IMR-90 (cell line): ENCODE data around the gene STOML1. TPM values are rescaled to one million over a fixed set of nuclear protein-coding genes. Genes with fewer than 3 reads are reported as not detected.

Experiments
- ATAC-seq: fragments of 200-7000 bp; cut with Tn5 transposase; 2 replicates; pipeline ENCODE4 v1.9.1; 2020; ENCODE audit warnings: low read depth, mild to moderate bottlenecking, moderate library complexity
- BruUV-seq: library from RNA; stranded (reverse); fragments of 400-500 nt; replicated peaks from 2 replicates; lab custom pipeline; 2021; lab: Mats Ljungman, UMichigan
- CTCF ChIA-PET: fragments of 300-600 bp; formaldehyde crosslinking; extraction: SDS; loops from one replicate; lab custom pipeline; 2021; ENCODE audit warnings: antibody characterized with exemption; lab: Yijun Ruan, JAX
- POLR2A ChIA-PET: fragments of 300-600 bp; sonication (Branson Sonifier 250); formaldehyde crosslinking; loops from one replicate; lab custom pipeline; 2022; ENCODE audit warnings: antibody characterized with exemption; ENCODE audit not compliant: unreplicated experiment; lab: Charles Lee
- DNase-seq: peaks from one replicate; pipeline ENCODE4 v3.0.0; 2013
- H2AFZ ChIP-seq: replicated peaks from 2 replicates; pipeline ENCODE3; 2013; ENCODE audit warnings: low read length, mild to moderate bottlenecking; ENCODE audit not compliant: poor library complexity
- H2AK5ac ChIP-seq: 2 replicates; pipeline ENCODE4 v1.6.1; 2013; ENCODE audit warnings: low read depth, low read length, inconsistent platforms
- H2AK9ac ChIP-seq: replicated peaks from 2 replicates; pipeline ENCODE3; 2013; ENCODE audit warnings: mild to moderate bottlenecking, low read depth, low read length, moderate library complexity; ENCODE audit not compliant: poor library complexity
- H2BK120ac ChIP-seq: 2 replicates; pipeline ENCODE4 v1.6.1; 2013; ENCODE audit warnings: low read depth, low read length, inconsistent platforms
- H2BK15ac ChIP-seq: 3 replicates; pipeline ENCODE4 v1.6.1; 2013; ENCODE audit warnings: low read depth, low read length, inconsistent platforms
- H2BK20ac ChIP-seq: 2 replicates; pipeline ENCODE4 v1.6.1; 2013; ENCODE audit warnings: low read depth, mild to moderate bottlenecking, inconsistent platforms, low read length, moderate library complexity
- H2BK5ac ChIP-seq: 2 replicates; pipeline ENCODE4 v1.6.1; 2013; ENCODE audit warnings: mild to moderate bottlenecking, low read depth, low read length, inconsistent platforms; ENCODE audit not compliant: poor library complexity, severe bottlenecking
- H3K14ac ChIP-seq: replicated peaks from 2 replicates; pipeline ENCODE4 v1.6.1; 2013; ENCODE audit warnings: low read depth, low read length, inconsistent platforms
- H3K18ac ChIP-seq: 2 replicates; pipeline ENCODE4 v1.6.1; 2013; ENCODE audit warnings: low read depth, low read length, control low read depth
- H3K23ac ChIP-seq: 2 replicates; pipeline ENCODE4 v1.6.1; 2013; ENCODE audit warnings: low read depth, low read length, inconsistent platforms
- H3K27ac ChIP-seq: 2 replicates; pipeline ENCODE4 v1.5.1; 2013; ENCODE audit warnings: mild to moderate bottlenecking, control low read depth, low read length; ENCODE audit not compliant: insufficient read depth
- H3K27me3 ChIP-seq: 2 replicates; pipeline ENCODE4 v1.6.1; 2013; ENCODE audit warnings: low read length; ENCODE audit not compliant: control insufficient read depth, insufficient read depth
- H3K36me3 ChIP-seq: 2 replicates; pipeline ENCODE4 v1.6.1; 2013; ENCODE audit warnings: low read length, mixed read lengths; ENCODE audit not compliant: control insufficient read depth, insufficient read depth
- H3K4ac ChIP-seq: 2 replicates; pipeline ENCODE4 v1.6.1; 2013; ENCODE audit warnings: low read depth, low read length, inconsistent platforms
- H3K4me1 ChIP-seq: 2 replicates; pipeline ENCODE4 v1.6.1; 2013; ENCODE audit warnings: low read length, mixed read lengths; ENCODE audit not compliant: control insufficient read depth, insufficient read depth
- H3K4me2 ChIP-seq: 2 replicates; pipeline ENCODE4 v1.6.1; 2013; ENCODE audit warnings: low read depth, mild to moderate bottlenecking, control low read depth, low read length, moderate library complexity
- H3K4me3 ChIP-seq: 2 replicates; pipeline ENCODE4 v1.5.1; 2013; ENCODE audit warnings: low read depth, mild to moderate bottlenecking, control low read depth, low read length, moderate library complexity; ENCODE audit not compliant: insufficient read depth
- H3K56ac ChIP-seq: 2 replicates; pipeline ENCODE4 v1.6.1; 2013; ENCODE audit warnings: low read length, inconsistent platforms; ENCODE audit not compliant: insufficient read depth; ENCODE audit errors: extremely low read depth
- H3K79me1 ChIP-seq, 2 experiments: 2 replicates each; pipeline ENCODE4 v1.6.1; 2013; ENCODE audit warnings: low read length in 2 of 2, inconsistent platforms in 1 of 2, low read depth in 1 of 2
- H3K9ac ChIP-seq: 2 replicates; pipeline ENCODE4 v1.6.1; 2013; ENCODE audit warnings: low read depth, low read length, control low read depth
- H3K9me1 ChIP-seq: 2 replicates; pipeline ENCODE4 v1.6.1; 2013; ENCODE audit warnings: low read length, inconsistent platforms; ENCODE audit not compliant: insufficient read depth
- H3K9me3 ChIP-seq: 2 replicates; pipeline ENCODE4 v1.6.1; 2013; ENCODE audit warnings: low read length; ENCODE audit not compliant: control insufficient read depth, insufficient read depth
- H4K20me1 ChIP-seq: 2 replicates; pipeline ENCODE4 v1.6.1; 2013; ENCODE audit warnings: low read length, inconsistent platforms; ENCODE audit not compliant: insufficient read depth
- H4K5ac ChIP-seq: 2 replicates; pipeline ENCODE4 v1.6.1; 2013; ENCODE audit warnings: mild to moderate bottlenecking, low read depth, low read length, control low read depth
- H4K8ac ChIP-seq, 2 experiments: 2 replicates each; pipeline ENCODE4 v1.6.1; 2013; ENCODE audit warnings: low read depth in 2 of 2, low read length in 2 of 2, control low read depth in 1 of 2, inconsistent platforms in 1 of 2
- H4K91ac ChIP-seq: 2 replicates; pipeline ENCODE4 v1.6.1; 2013; ENCODE audit warnings: low read depth, low read length, inconsistent platforms; ENCODE audit not compliant: insufficient read depth
- MAFK ChIP-seq: IDR thresholded peaks from 2 replicates; pipeline ENCODE4 v1.6.1; 2012; ENCODE audit warnings: low read depth, low read length, improper control_type of control experiment
- WGBS, 2 experiments: methylation state at CpG; one replicate each; pipeline versions ENCODE4 v1.1.5 to v1.1.7; 2013; ENCODE audit warnings: missing lambda C conversion rate in 2 of 2; ENCODE audit not compliant: insufficient read length in 1 of 2; ENCODE audit errors: extremely low coverage in 2 of 2; 5-methylcytosine and 5-hydroxymethylcytosine counted together
- dilution Hi-C: fragments of 300-500 bp; cut with HindIII; formaldehyde crosslinking; loops from one replicate; pipeline ENCODE4 v1.14.3; 2018; ENCODE audit warnings: low sequenced_read_pairs; ENCODE audit not compliant: unreplicated experiment
- in situ Hi-C: fragments of 300-500 bp; cut with MboI; formaldehyde crosslinking; loops from 3 replicates; pipeline ENCODE4 v1.14.3; 2019; ENCODE audit warnings: low sequenced_read_pairs, inconsistent platforms, mixed read lengths
- intact Hi-C: fragments of 100-400 bp; cut with micrococcal nuclease; formaldehyde crosslinking; loops from 2 replicates; pipeline ENCODE4 v1.10.0; 2022
- polyA plus RNA-seq, 3 experiments: library from polyadenylated mRNA; depleted of rRNA; stranded (reverse); fragments of >200 nt; gene quantifications; 2 replicates each; pipeline ENCODE4 v1.2.3, GENCODE V29; 2012; ENCODE audit warnings: low replicate concordance in 1 of 3
- total RNA-seq: library from RNA; depleted of rRNA; stranded (reverse); fragments of >200 nt; gene quantifications from 2 replicates; pipeline ENCODE4 v1.2.3, GENCODE V29; 2012
- TF ChIP-seq, protein P1 (sequence below): fragments of 150-350 bp; IDR thresholded peaks from 2 replicates; pipeline ENCODE4 v1.6.1; 2017; ENCODE audit warnings: mild to moderate bottlenecking, antibody characterized with exemption, low read length, low read depth

STOML1 gene
- total and polyA plus RNA-seq, 2 of the 4 experiments (the other 2 are of a cell fraction): 11.8 to 21.2 TPM

- ATAC-seq (no peak), DNase-seq (no peak)
- H3K14ac ChIP-seq: no peak overlapping the region
- no peaks in the 10 kb centered on the region for H3K9me3 ChIP-seq
- no peak overlapping the region for H2BK15ac ChIP-seq
- peaks cover 23% of the 10 kb centered on the region for H3K9me1 ChIP-seq
- H2AFZ ChIP-seq: no peak overlapping the region
- no peak overlapping the region for H3K4me2 ChIP-seq
- no TSS peak for BruUV-seq
- no peaks in the 10 kb centered on the region for H3K27me3 ChIP-seq
- peaks cover 32 to 73% of the 10 kb centered on the region in 2 experiments for H3K79me1 ChIP-seq
- peaks cover 7% of the 10 kb centered on the region for H3K36me3 ChIP-seq
- no peak overlapping the region for H3K4ac ChIP-seq
- no peak overlapping the region for H2BK20ac ChIP-seq
- no peak overlapping the region for H3K23ac ChIP-seq
- no peak overlapping the region for H3K9ac ChIP-seq
- H2BK5ac ChIP-seq: no peak overlapping the region
- no peak overlapping the region for H3K56ac ChIP-seq
- H2AK5ac ChIP-seq: no peak overlapping the region
- H3K18ac ChIP-seq: no peak overlapping the region
- TF ChIP-seq, protein P1, sequence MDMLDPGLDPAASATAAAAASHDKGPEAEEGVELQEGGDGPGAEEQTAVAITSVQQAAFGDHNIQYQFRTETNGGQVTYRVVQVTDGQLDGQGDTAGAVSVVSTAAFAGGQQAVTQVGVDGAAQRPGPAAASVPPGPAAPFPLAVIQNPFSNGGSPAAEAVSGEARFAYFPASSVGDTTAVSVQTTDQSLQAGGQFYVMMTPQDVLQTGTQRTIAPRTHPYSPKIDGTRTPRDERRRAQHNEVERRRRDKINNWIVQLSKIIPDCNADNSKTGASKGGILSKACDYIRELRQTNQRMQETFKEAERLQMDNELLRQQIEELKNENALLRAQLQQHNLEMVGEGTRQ: no peak
- peak; percentile 82 for TF ChIP-seq MAFK
- intact Hi-C loops (no loop called here), in situ Hi-C loops (no loop called here), dilution Hi-C loops (no loop called here)
- H4K20me1 ChIP-seq: peaks cover 40% of the 10 kb centered on the region
- H4K5ac ChIP-seq: no peak overlapping the region
- no peak overlapping the region for H4K8ac ChIP-seq
- H3K27ac ChIP-seq: no peak overlapping the region
- ChIA-PET CTCF (no interaction called here), POLR2A (no interaction called here)
- no peak overlapping the region for H2AK9ac ChIP-seq
- WGBS, 2 experiments: no CpG with 5 or more reads among the region's 2 CpGs
- H4K91ac ChIP-seq: no peak overlapping the region
- peaks cover 9% of the 10 kb centered on the region for H3K4me1 ChIP-seq
- no peak overlapping the region for H3K4me3 ChIP-seq
- no peak overlapping the region for H2BK120ac ChIP-seq
These were observed 21.3 kb upstream of the STOML1 start for GRCh38 chr15:74013374-74013894.
